Progenitor cell of endocrine pancreas (in vitro differentiated cells): ENCODE measurements around the gene XRN2. TPM values are rescaled to one million over a fixed set of nuclear protein-coding genes. Genes with fewer than 3 reads are reported as not detected.

Source experiments
- DNase-seq: peaks from one replicate; pipeline ENCODE4 v3.0.0; 2021; ENCODE audit warnings: low spot score; ENCODE audit not compliant: unreplicated experiment
- H3K27ac Mint-ChIP-seq: 2 replicates; pipeline ENCODE4 v1.8.0; 2021; ENCODE audit warnings: mild to moderate bottlenecking, moderate library complexity, mixed read lengths
- H3K27me3 Mint-ChIP-seq: 2 replicates; pipeline ENCODE4 v1.8.0; 2021; ENCODE audit warnings: mixed read lengths
- H3K36me3 Mint-ChIP-seq: 2 replicates; pipeline ENCODE4 v1.8.0; 2022; ENCODE audit warnings: mixed read lengths; ENCODE audit not compliant: insufficient read depth
- H3K4me1 Mint-ChIP-seq: 2 replicates; pipeline ENCODE4 v1.8.0; 2021; ENCODE audit warnings: low read depth, mixed read lengths
- H3K4me3 Mint-ChIP-seq: 2 replicates; pipeline ENCODE4 v1.8.0; 2021; ENCODE audit warnings: low read depth, mild to moderate bottlenecking, moderate library complexity, mixed read lengths
- H3K9me3 Mint-ChIP-seq: 2 replicates; pipeline ENCODE4 v1.8.0; 2021; ENCODE audit warnings: low read depth, mixed read lengths
- total RNA-seq: library from RNA; stranded (reverse); gene quantifications from 2 replicates; pipeline ENCODE4 v1.2.1, GENCODE V29; 2021
- TF ChIP-seq, protein P1 (sequence below): fragments of 200-600 bp; sonication (generic); IDR thresholded peaks from one replicate; pipeline ENCODE4 v1.5.0; 2021; ENCODE audit warnings: antibody characterized with exemption, mild to moderate bottlenecking; ENCODE audit not compliant: unreplicated experiment

The XRN2 gene
- total RNA-seq, 1 donor from 2014 or later, result 91.0 TPM

DNA sequence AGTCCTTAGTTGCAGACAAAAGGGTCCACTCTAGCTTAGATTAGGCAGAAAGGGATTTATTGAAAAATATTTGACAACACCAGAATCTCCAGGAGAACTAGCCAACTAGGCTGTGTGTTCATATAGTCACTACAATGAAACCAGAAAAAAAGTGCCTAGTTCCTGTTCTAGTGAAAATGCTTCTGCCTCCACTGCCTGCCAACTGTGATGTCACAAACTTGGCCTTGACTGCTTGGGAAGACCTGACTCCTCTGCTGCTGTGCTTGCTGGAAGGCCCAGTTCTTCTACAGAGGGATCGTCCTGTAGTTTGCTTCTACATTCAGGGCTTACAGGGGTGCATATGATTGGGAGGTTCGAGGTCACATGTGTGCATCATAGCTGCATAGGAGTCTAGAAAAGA is 40.3 kb upstream of the XRN2 start:
- peak overlapping the region; percentile 38 for H3K27ac Mint-ChIP-seq
- no peak overlapping the region for H3K4me3 Mint-ChIP-seq
- no peaks in the 10 kb centered on the region for H3K9me3 Mint-ChIP-seq
- TF ChIP-seq, protein P1, sequence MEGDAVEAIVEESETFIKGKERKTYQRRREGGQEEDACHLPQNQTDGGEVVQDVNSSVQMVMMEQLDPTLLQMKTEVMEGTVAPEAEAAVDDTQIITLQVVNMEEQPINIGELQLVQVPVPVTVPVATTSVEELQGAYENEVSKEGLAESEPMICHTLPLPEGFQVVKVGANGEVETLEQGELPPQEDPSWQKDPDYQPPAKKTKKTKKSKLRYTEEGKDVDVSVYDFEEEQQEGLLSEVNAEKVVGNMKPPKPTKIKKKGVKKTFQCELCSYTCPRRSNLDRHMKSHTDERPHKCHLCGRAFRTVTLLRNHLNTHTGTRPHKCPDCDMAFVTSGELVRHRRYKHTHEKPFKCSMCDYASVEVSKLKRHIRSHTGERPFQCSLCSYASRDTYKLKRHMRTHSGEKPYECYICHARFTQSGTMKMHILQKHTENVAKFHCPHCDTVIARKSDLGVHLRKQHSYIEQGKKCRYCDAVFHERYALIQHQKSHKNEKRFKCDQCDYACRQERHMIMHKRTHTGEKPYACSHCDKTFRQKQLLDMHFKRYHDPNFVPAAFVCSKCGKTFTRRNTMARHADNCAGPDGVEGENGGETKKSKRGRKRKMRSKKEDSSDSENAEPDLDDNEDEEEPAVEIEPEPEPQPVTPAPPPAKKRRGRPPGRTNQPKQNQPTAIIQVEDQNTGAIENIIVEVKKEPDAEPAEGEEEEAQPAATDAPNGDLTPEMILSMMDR, result no peak
- H3K4me1 Mint-ChIP-seq, result no peaks in the 10 kb centered on the region
- no peak for DNase-seq
- no peaks in the 10 kb centered on the region for H3K27me3 Mint-ChIP-seq
- no peaks in the 10 kb centered on the region for H3K36me3 Mint-ChIP-seq

DNA sequence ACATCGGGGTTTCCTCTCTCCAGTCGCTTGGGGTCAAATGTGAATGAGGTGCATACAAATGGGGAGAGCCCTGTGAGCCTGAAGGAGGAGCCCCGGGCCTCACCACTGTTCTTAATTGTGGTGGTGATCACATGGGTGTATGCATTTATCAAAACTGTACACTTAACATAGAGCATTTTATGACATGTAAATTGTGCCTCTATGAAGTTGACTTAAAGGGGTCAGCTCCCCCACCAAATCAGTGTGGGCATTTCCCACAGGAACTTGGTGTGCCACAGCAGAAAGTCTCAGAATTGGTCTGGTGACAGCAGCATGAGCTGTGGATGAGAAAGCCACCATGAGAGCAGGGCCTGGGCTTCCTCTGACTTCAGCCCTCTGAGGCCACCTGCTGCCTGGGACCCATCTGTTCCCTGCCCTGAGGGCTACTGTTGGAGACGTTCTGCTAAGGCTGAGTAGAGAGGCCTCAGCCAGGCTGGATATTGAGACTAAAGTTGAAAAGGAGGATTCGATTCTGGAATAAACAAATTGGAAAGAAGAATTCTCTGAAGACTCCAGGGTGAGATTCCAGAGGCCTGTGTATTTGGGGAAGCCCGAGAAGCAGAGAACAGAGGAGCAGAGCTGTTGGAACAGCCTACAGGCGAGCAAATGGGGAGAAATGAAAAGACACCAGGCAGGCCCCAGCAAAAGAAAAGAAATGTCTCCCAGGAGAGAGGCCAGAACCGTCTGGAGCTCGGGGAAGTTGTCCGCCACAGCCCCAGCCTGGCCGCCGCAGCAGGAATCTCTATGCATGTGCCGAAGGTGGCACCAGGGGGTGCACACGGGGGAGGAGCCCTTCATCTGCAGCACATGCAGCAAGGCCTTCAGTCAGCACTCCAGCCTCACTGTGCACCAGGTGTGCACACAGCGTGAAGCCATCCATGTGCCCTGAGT is 37.6 kb upstream of the XRN2 start:
- Mint-ChIP-seq H3K27me3 (no peaks in the 10 kb centered on the region), H3K4me1 (no peaks in the 10 kb centered on the region), H3K4me3 (no peak overlapping the region), H3K27ac (peak overlapping the region; percentile 19), H3K9me3 (no peaks in the 10 kb centered on the region), H3K36me3 (no peaks in the 10 kb centered on the region)
- no peak for DNase-seq
- TF ChIP-seq, protein P1, result no peak

DNA sequence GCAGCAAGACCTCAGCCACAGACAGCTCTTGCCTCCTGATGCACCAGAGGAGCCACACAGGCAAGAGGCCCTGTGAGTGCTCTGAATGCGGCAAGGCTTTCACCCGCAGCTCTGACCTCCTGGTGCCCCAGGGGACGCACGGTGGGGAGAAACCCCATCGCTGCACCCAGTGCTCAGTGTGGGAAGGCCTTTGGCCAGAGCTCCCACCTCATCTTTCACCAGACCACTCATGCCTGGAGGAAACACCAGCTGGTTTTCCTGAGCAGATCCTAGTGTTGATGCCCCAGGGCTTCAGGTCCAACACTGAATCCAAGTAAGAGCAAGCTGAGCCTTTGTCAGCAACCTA is 37.0 kb upstream of the XRN2 start:
- no peak overlapping the region for H3K27ac Mint-ChIP-seq
- no peaks in the 10 kb centered on the region for H3K36me3 Mint-ChIP-seq
- DNase-seq, result no peak
- H3K9me3 Mint-ChIP-seq, result no peaks in the 10 kb centered on the region
- no peak overlapping the region for H3K4me3 Mint-ChIP-seq
- no peaks in the 10 kb centered on the region for H3K4me1 Mint-ChIP-seq
- TF ChIP-seq, protein P1, result no peak
- peaks cover 3% of the 10 kb centered on the region for H3K27me3 Mint-ChIP-seq

DNA sequence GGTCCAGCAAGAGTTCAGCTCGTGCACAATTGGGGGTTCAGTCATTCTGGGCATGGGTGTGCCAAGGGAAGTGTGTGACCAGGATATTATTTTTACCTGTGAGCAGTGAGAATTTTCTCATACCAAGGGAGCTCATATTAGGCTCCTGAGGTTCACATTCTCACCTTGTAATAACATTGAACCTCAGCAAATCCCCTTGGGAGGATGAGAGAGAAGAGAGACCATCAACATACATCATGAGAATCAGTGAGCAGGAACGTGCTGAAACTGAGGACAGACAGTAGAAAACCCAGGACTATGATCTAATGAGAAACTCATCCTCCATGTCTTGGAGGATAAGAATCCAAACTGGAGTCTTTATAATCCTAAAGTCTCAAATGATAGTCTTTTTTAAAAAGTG is 33.4 kb upstream of the XRN2 start:
- no peak overlapping the region for H3K27ac Mint-ChIP-seq
- no peak for DNase-seq
- H3K4me3 Mint-ChIP-seq, result no peak overlapping the region
- no peaks in the 10 kb centered on the region for H3K4me1 Mint-ChIP-seq
- H3K36me3 Mint-ChIP-seq, result no peaks in the 10 kb centered on the region
- TF ChIP-seq, protein P1, result no peak
- H3K27me3 Mint-ChIP-seq, result peaks cover 3% of the 10 kb centered on the region
- H3K9me3 Mint-ChIP-seq, result no peaks in the 10 kb centered on the region

DNA sequence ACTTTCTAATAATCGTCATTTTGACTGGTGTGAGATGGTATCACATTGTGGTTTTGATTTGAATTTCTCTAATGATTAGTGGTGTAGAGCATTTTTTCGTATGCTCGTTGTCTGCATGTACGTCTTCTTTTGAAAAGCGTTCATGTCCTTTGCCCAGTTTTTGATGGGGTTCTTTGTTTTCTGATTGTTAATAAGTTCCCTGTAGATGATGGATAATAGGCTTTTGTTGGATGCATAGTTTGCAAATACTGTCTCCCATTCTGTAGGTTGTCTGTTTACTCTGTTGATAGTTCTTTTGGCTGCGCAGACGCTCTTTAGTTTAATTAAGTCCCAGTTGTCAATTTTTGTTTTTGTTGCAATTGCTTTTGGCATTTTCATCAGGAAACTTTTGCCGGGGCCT is 32.3 kb upstream of the XRN2 start:
- H3K9me3 Mint-ChIP-seq, result no peaks in the 10 kb centered on the region
- DNase-seq, result no peak
- TF ChIP-seq, protein P1, result no peak

More for the DNA sequence above, 32.3 kb upstream of the XRN2 start:
- Mint-ChIP-seq H3K36me3 (no peaks in the 10 kb centered on the region), H3K4me1 (no peaks in the 10 kb centered on the region), H3K27me3 (peaks cover 3% of the 10 kb centered on the region), H3K4me3 (no peak overlapping the region), H3K27ac (no peak overlapping the region)
